Endothelial cell of umbilical vein (primary cell): ENCODE measurements around the gene MYH10. TPM values are rescaled to one million over a fixed set of nuclear protein-coding genes. Genes with fewer than 3 reads are reported as not detected.

Experiments
- BruUV-seq: library from RNA; stranded (reverse); fragments of 400-500 nt; replicated peaks from 2 replicates; lab custom pipeline; 2021; lab: Mats Ljungman, UMichigan
- CTCF ChIA-PET: fragments of 300-600, 350-600 bp; sonication (Branson Sonifier 250); formaldehyde crosslinking; loops from one replicate; lab custom pipeline; 2021; ENCODE audit warnings: antibody characterized with exemption, inconsistent platforms; lab: Charles Lee
- POLR2A ChIA-PET: fragments of 300-600, 350-600 bp; sonication (Branson Sonifier 250); formaldehyde crosslinking; loops from one replicate; lab custom pipeline; 2021; ENCODE audit warnings: antibody characterized with exemption, inconsistent platforms; lab: Charles Lee
- DNase-seq: peaks from one replicate; pipeline ENCODE4 v3.0.0-alpha.2; 2011; ENCODE audit warnings: low read depth, low spot score
- FAIRE-seq: peaks from 2 replicates; lab custom pipeline; 2011; peaks lifted over from hg19 to GRCh38; lab: Jason Lieb, UNC
- H2AFZ ChIP-seq: 2 replicates; pipeline ENCODE4 v1.6.0; 2012; ENCODE audit warnings: low read depth, low read length, control low read depth, inconsistent platforms
- H3K27ac ChIP-seq: 2 replicates; pipeline ENCODE4 v1.5.1; 2011; ENCODE audit warnings: low read depth, mild to moderate bottlenecking, control low read depth, low read length, moderate library complexity; ENCODE audit not compliant: insufficient read depth
- H3K27me3 ChIP-seq, 2 experiments: 2 replicates each; pipeline versions ENCODE4 v1.6.0 to v1.6.1; 2011; ENCODE audit warnings: low read length in 2 of 2, mixed read lengths in 1 of 2; ENCODE audit not compliant: control insufficient read depth in 2 of 2, insufficient read depth in 2 of 2
- H3K36me3 ChIP-seq, 2 experiments: 2 replicates in 1 of 2; 3 replicates in 1 of 2; pipeline ENCODE4 v1.5.1; 2011; ENCODE audit warnings: low read length in 2 of 2, mild to moderate bottlenecking in 1 of 2, moderate library complexity in 1 of 2; ENCODE audit not compliant: control insufficient read depth in 2 of 2, insufficient read depth in 2 of 2; ENCODE audit errors: extremely low read depth in 1 of 2
- H3K4me1 ChIP-seq: 3 replicates; pipeline ENCODE4 v1.5.1; 2011; ENCODE audit warnings: mild to moderate bottlenecking, low read length; ENCODE audit not compliant: control insufficient read depth, insufficient read depth; ENCODE audit errors: extremely low read depth
- H3K4me2 ChIP-seq: 2 replicates; pipeline ENCODE4 v1.6.1; 2011; ENCODE audit warnings: low read length, control low read depth, mixed read lengths; ENCODE audit not compliant: insufficient read depth
- H3K4me3 ChIP-seq, 3 experiments: fragments of 200-600 bp in 1 of 3; sonication (generic), shearing (Covaris generic) in 1 of 3; replicated peaks in 1 of 3; 2 replicates each; pipeline ENCODE4 v1.5.1; 2011 to 2016; ENCODE audit warnings: control low read depth in 3 of 3, low read length in 3 of 3, mild to moderate bottlenecking in 2 of 3, inconsistent platforms in 1 of 3, low read depth in 1 of 3, moderate library complexity in 1 of 3; ENCODE audit not compliant: insufficient read depth in 1 of 3
- H3K79me2 ChIP-seq: 2 replicates; pipeline ENCODE4 v1.6.0; 2012; ENCODE audit warnings: low read length, inconsistent platforms; ENCODE audit not compliant: control insufficient read depth, insufficient read depth
- H3K9ac ChIP-seq: replicated peaks from 2 replicates; pipeline ENCODE3; 2011; ENCODE audit warnings: low read length, control low read depth; ENCODE audit not compliant: insufficient read depth; ENCODE audit errors: extremely low read depth
- H3K9me1 ChIP-seq: replicated peaks from 3 replicates; pipeline ENCODE4 v1.6.0; 2011; ENCODE audit warnings: mild to moderate bottlenecking, low read length; ENCODE audit not compliant: control insufficient read depth, insufficient read depth; ENCODE audit errors: extremely low read depth
- H3K9me3 ChIP-seq: replicated peaks from 2 replicates; pipeline ENCODE4 v1.5.1; 2012; ENCODE audit warnings: low read length, inconsistent platforms; ENCODE audit not compliant: control insufficient read depth, insufficient read depth
- H4K20me1 ChIP-seq: replicated peaks from 2 replicates; pipeline ENCODE3; 2011; ENCODE audit warnings: mild to moderate bottlenecking, low read length; ENCODE audit not compliant: control insufficient read depth, insufficient read depth; ENCODE audit errors: extremely low read depth
- CTCF ChIP-seq, 2 donors: IDR thresholded peaks; 1 replicate in 1 of 2; 2 replicates in 1 of 2; pipeline ENCODE4 v1.5.1; 2011; ENCODE audit warnings: low read length in 2 of 2, mild to moderate bottlenecking in 2 of 2, moderate library complexity in 2 of 2, control low read depth in 1 of 2, inconsistent platforms in 1 of 2, low read depth in 1 of 2; ENCODE audit not compliant: insufficient read depth in 1 of 2; ENCODE audit errors: extremely low read depth in 1 of 2
- EZH2 ChIP-seq: IDR thresholded peaks from 2 replicates; pipeline ENCODE4 v1.6.1; 2012; ENCODE audit warnings: borderline replicate concordance, low read depth, mild to moderate bottlenecking, moderate library complexity, low read length, inconsistent platforms; ENCODE audit not compliant: severe bottlenecking
- FOS ChIP-seq: IDR thresholded peaks from 2 replicates; pipeline ENCODE4 v1.6.1; 2011; ENCODE audit warnings: mild to moderate bottlenecking, low read length, moderate library complexity, borderline replicate concordance; ENCODE audit not compliant: insufficient read depth
- GATA2 ChIP-seq: IDR thresholded peaks from 2 replicates; pipeline ENCODE4 v1.7.0; 2011; ENCODE audit warnings: low read depth, mild to moderate bottlenecking, moderate library complexity, mixed read lengths, low read length; ENCODE audit not compliant: insufficient read length, insufficient read depth
- JUN ChIP-seq: IDR thresholded peaks from 2 replicates; pipeline ENCODE4 v1.6.1; 2011; ENCODE audit warnings: borderline replicate concordance, low read depth; ENCODE audit not compliant: insufficient read length, insufficient read depth
- MAX ChIP-seq: IDR thresholded peaks from 2 replicates; pipeline ENCODE4 v1.6.1; 2011; ENCODE audit not compliant: insufficient read depth, insufficient read length
- MYC ChIP-seq: IDR thresholded peaks from one replicate; pipeline ENCODE4 v1.6.1; 2011; ENCODE audit warnings: mild to moderate bottlenecking, low read depth, low read length
- POLR2A ChIP-seq: IDR thresholded peaks from 2 replicates; pipeline ENCODE4 v1.6.1; 2012; ENCODE audit warnings: low read depth, mild to moderate bottlenecking, control low read depth, low read length
- POLR2AphosphoS5 ChIP-seq: IDR thresholded peaks from 2 replicates; pipeline ENCODE4 v1.6.1; 2012; ENCODE audit warnings: low read depth, mild to moderate bottlenecking, control low read depth, low read length, moderate library complexity; ENCODE audit not compliant: insufficient read depth
- dilution Hi-C: fragments of 300-500 bp; cut with MboI; formaldehyde crosslinking; loops from one replicate; pipeline ENCODE4 v1.15.0; 2019; ENCODE audit warnings: low sequenced_read_pairs; ENCODE audit not compliant: extremely low pct_ligation_motif_present
- intact Hi-C: fragments of 100-400 bp; cut with micrococcal nuclease; formaldehyde crosslinking; loops from one replicate; pipeline ENCODE4 v1.10.0; 2022
- polyA plus RNA-seq, 4 experiments: library from polyadenylated mRNA; depleted of rRNA in 3 of 4; stranded (reverse) in 3 of 4; unstranded in 1 of 4; fragments of >200 nt; gene quantifications; 2 replicates each; pipeline versions ENCODE4 v1.2.1 to v1.2.3, GENCODE V29; 2011 to 2012; ENCODE audit warnings: missing spikeins in 1 of 4
- total RNA-seq: library from RNA; stranded (reverse); gene quantifications from 2 replicates; pipeline ENCODE4 v1.2.3, GENCODE V29; 2021

Gene MYH10
- total and polyA plus RNA-seq, 2 donors (not counting 3 experiments of a cell fraction or from before 2014, with no cell fraction given), result 73.4 to 232 TPM

- H3K4me3 ChIP-seq, result no peak overlapping the region
- H3K27me3 ChIP-seq, result no peaks in the 10 kb centered on the region
- H3K4me1 ChIP-seq, result no peaks in the 10 kb centered on the region
- H3K27ac ChIP-seq, result no peak overlapping the region
- H3K9ac ChIP-seq, result no peak overlapping the region
- no TSS peak for BruUV-seq
- intact Hi-C loops (no loop called here), dilution Hi-C loops (no loop called here)
- no peak overlapping the region for H3K4me2 ChIP-seq
- CTCF ChIA-PET, result no interaction called here
- POLR2A ChIA-PET, result no interaction called here
- H3K36me3 ChIP-seq, result peaks cover 12 to 18% of the 10 kb centered on the region in 2 experiments
- TF ChIP-seq GATA2 (no peak), EZH2 (no peak), MAX (no peak), FOS (no peak), POLR2A (no peak), POLR2AphosphoS5 (no peak), JUN (no peak), MYC (no peak), CTCF (IDR thresholded peaks at IDR 0.05; ENCODE audit: extremely low read depth in 1 of 2, insufficient read depth in 1 of 2, low read depth in 1 of 2, low read length in 2 of 2) (no peak)
- H3K9me1 ChIP-seq, result no peaks in the 10 kb centered on the region
- no peaks in the 10 kb centered on the region for H3K9me3 ChIP-seq
- no peak overlapping the region for H2AFZ ChIP-seq
- no peaks in the 10 kb centered on the region for H4K20me1 ChIP-seq
- FAIRE-seq (no peak), DNase-seq (no peak)
- H3K79me2 ChIP-seq, result no peaks in the 10 kb centered on the region
Measured at GRCh38 chr17:8552577-8553320, 77.8 kb downstream of the MYH10 start.
